ENCODE data around the gene LRCH1.

GRCh38 chr13:46745706-46746105 is 192.7 kb downstream of the LRCH1 start:
- TF ChIP-seq, protein P1, sequence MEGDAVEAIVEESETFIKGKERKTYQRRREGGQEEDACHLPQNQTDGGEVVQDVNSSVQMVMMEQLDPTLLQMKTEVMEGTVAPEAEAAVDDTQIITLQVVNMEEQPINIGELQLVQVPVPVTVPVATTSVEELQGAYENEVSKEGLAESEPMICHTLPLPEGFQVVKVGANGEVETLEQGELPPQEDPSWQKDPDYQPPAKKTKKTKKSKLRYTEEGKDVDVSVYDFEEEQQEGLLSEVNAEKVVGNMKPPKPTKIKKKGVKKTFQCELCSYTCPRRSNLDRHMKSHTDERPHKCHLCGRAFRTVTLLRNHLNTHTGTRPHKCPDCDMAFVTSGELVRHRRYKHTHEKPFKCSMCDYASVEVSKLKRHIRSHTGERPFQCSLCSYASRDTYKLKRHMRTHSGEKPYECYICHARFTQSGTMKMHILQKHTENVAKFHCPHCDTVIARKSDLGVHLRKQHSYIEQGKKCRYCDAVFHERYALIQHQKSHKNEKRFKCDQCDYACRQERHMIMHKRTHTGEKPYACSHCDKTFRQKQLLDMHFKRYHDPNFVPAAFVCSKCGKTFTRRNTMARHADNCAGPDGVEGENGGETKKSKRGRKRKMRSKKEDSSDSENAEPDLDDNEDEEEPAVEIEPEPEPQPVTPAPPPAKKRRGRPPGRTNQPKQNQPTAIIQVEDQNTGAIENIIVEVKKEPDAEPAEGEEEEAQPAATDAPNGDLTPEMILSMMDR (IDR thresholded peaks at IDR 0.05): no peak
- TF ChIP-seq POLR2A (IDR thresholded peaks at IDR 0.05): no peak
